ENCODE results near the gene P2RX3.
A peak's percentile ranks its signal among the peaks of the same experiment; 100 is the strongest.

- TF ChIP-seq POLR2AphosphoS5 (IDR thresholded peaks at IDR 0.05) (peak in 1 of 3 donors; percentile 4), CTCF (IDR thresholded peaks at IDR 0.05 in 8 of 11, conservative IDR thresholded peaks at IDR 0.05 in 3 of 11) (no peak)
Measured at GRCh38 chr11:57323855-57324153, 14.3 kb upstream of the P2RX3 start.

All from spleen (tissue), 7 donors.